Endothelial cell of umbilical vein (primary cell): ENCODE data around the gene AHCY. TPM values are rescaled to one million over a fixed set of nuclear protein-coding genes. Genes with fewer than 3 reads are reported as not detected.
"Not testable (repeated sequence)": the region's sequence is repeated elsewhere in the genome, so short reads cannot be mapped to it uniquely, and the experiment has no call there.

Experiments
- BruUV-seq: library from RNA; stranded (reverse); fragments of 400-500 nt; replicated peaks from 2 replicates; lab custom pipeline; 2021; lab: Mats Ljungman, UMichigan
- CTCF ChIA-PET: fragments of 300-600, 350-600 bp; sonication (Branson Sonifier 250); formaldehyde crosslinking; loops from one replicate; lab custom pipeline; 2021; ENCODE audit warnings: antibody characterized with exemption, inconsistent platforms; lab: Charles Lee
- POLR2A ChIA-PET: fragments of 300-600, 350-600 bp; sonication (Branson Sonifier 250); formaldehyde crosslinking; loops from one replicate; lab custom pipeline; 2021; ENCODE audit warnings: antibody characterized with exemption, inconsistent platforms; lab: Charles Lee
- DNase-seq: peaks from one replicate; pipeline ENCODE4 v3.0.0-alpha.2; 2011; ENCODE audit warnings: low read depth, low spot score
- FAIRE-seq: peaks from 2 replicates; lab custom pipeline; 2011; peaks lifted over from hg19 to GRCh38; lab: Jason Lieb, UNC
- H2AFZ ChIP-seq: 2 replicates; pipeline ENCODE4 v1.6.0; 2012; ENCODE audit warnings: low read depth, low read length, control low read depth, inconsistent platforms
- H3K27ac ChIP-seq: 2 replicates; pipeline ENCODE4 v1.5.1; 2011; ENCODE audit warnings: low read depth, mild to moderate bottlenecking, control low read depth, low read length, moderate library complexity; ENCODE audit not compliant: insufficient read depth
- H3K27me3 ChIP-seq, 2 experiments: 2 replicates each; pipeline versions ENCODE4 v1.6.0 to v1.6.1; 2011; ENCODE audit warnings: low read length in 2 of 2, mixed read lengths in 1 of 2; ENCODE audit not compliant: control insufficient read depth in 2 of 2, insufficient read depth in 2 of 2
- H3K36me3 ChIP-seq, 2 experiments: 2 replicates in 1 of 2; 3 replicates in 1 of 2; pipeline ENCODE4 v1.5.1; 2011; ENCODE audit warnings: low read length in 2 of 2, mild to moderate bottlenecking in 1 of 2, moderate library complexity in 1 of 2; ENCODE audit not compliant: control insufficient read depth in 2 of 2, insufficient read depth in 2 of 2; ENCODE audit errors: extremely low read depth in 1 of 2
- H3K4me1 ChIP-seq: 3 replicates; pipeline ENCODE4 v1.5.1; 2011; ENCODE audit warnings: mild to moderate bottlenecking, low read length; ENCODE audit not compliant: control insufficient read depth, insufficient read depth; ENCODE audit errors: extremely low read depth
- H3K4me2 ChIP-seq: 2 replicates; pipeline ENCODE4 v1.6.1; 2011; ENCODE audit warnings: low read length, control low read depth, mixed read lengths; ENCODE audit not compliant: insufficient read depth
- H3K4me3 ChIP-seq, 3 experiments: fragments of 200-600 bp in 1 of 3; sonication (generic), shearing (Covaris generic) in 1 of 3; replicated peaks in 1 of 3; 2 replicates each; pipeline ENCODE4 v1.5.1; 2011 to 2016; ENCODE audit warnings: control low read depth in 3 of 3, low read length in 3 of 3, mild to moderate bottlenecking in 2 of 3, inconsistent platforms in 1 of 3, low read depth in 1 of 3, moderate library complexity in 1 of 3; ENCODE audit not compliant: insufficient read depth in 1 of 3
- H3K79me2 ChIP-seq: 2 replicates; pipeline ENCODE4 v1.6.0; 2012; ENCODE audit warnings: low read length, inconsistent platforms; ENCODE audit not compliant: control insufficient read depth, insufficient read depth
- H3K9ac ChIP-seq: replicated peaks from 2 replicates; pipeline ENCODE3; 2011; ENCODE audit warnings: low read length, control low read depth; ENCODE audit not compliant: insufficient read depth; ENCODE audit errors: extremely low read depth
- H3K9me1 ChIP-seq: replicated peaks from 3 replicates; pipeline ENCODE4 v1.6.0; 2011; ENCODE audit warnings: mild to moderate bottlenecking, low read length; ENCODE audit not compliant: control insufficient read depth, insufficient read depth; ENCODE audit errors: extremely low read depth
- H3K9me3 ChIP-seq: replicated peaks from 2 replicates; pipeline ENCODE4 v1.5.1; 2012; ENCODE audit warnings: low read length, inconsistent platforms; ENCODE audit not compliant: control insufficient read depth, insufficient read depth
- H4K20me1 ChIP-seq: replicated peaks from 2 replicates; pipeline ENCODE3; 2011; ENCODE audit warnings: mild to moderate bottlenecking, low read length; ENCODE audit not compliant: control insufficient read depth, insufficient read depth; ENCODE audit errors: extremely low read depth
- CTCF ChIP-seq, 2 donors: IDR thresholded peaks; 1 replicate in 1 of 2; 2 replicates in 1 of 2; pipeline ENCODE4 v1.5.1; 2011; ENCODE audit warnings: low read length in 2 of 2, mild to moderate bottlenecking in 2 of 2, moderate library complexity in 2 of 2, control low read depth in 1 of 2, inconsistent platforms in 1 of 2, low read depth in 1 of 2; ENCODE audit not compliant: insufficient read depth in 1 of 2; ENCODE audit errors: extremely low read depth in 1 of 2
- EZH2 ChIP-seq: IDR thresholded peaks from 2 replicates; pipeline ENCODE4 v1.6.1; 2012; ENCODE audit warnings: borderline replicate concordance, low read depth, mild to moderate bottlenecking, moderate library complexity, low read length, inconsistent platforms; ENCODE audit not compliant: severe bottlenecking
- FOS ChIP-seq: IDR thresholded peaks from 2 replicates; pipeline ENCODE4 v1.6.1; 2011; ENCODE audit warnings: mild to moderate bottlenecking, low read length, moderate library complexity, borderline replicate concordance; ENCODE audit not compliant: insufficient read depth
- GATA2 ChIP-seq: IDR thresholded peaks from 2 replicates; pipeline ENCODE4 v1.7.0; 2011; ENCODE audit warnings: low read depth, mild to moderate bottlenecking, moderate library complexity, mixed read lengths, low read length; ENCODE audit not compliant: insufficient read length, insufficient read depth
- JUN ChIP-seq: IDR thresholded peaks from 2 replicates; pipeline ENCODE4 v1.6.1; 2011; ENCODE audit warnings: borderline replicate concordance, low read depth; ENCODE audit not compliant: insufficient read length, insufficient read depth
- MAX ChIP-seq: IDR thresholded peaks from 2 replicates; pipeline ENCODE4 v1.6.1; 2011; ENCODE audit not compliant: insufficient read depth, insufficient read length
- MYC ChIP-seq: IDR thresholded peaks from one replicate; pipeline ENCODE4 v1.6.1; 2011; ENCODE audit warnings: mild to moderate bottlenecking, low read depth, low read length
- POLR2A ChIP-seq: IDR thresholded peaks from 2 replicates; pipeline ENCODE4 v1.6.1; 2012; ENCODE audit warnings: low read depth, mild to moderate bottlenecking, control low read depth, low read length
- POLR2AphosphoS5 ChIP-seq: IDR thresholded peaks from 2 replicates; pipeline ENCODE4 v1.6.1; 2012; ENCODE audit warnings: low read depth, mild to moderate bottlenecking, control low read depth, low read length, moderate library complexity; ENCODE audit not compliant: insufficient read depth
- dilution Hi-C: fragments of 300-500 bp; cut with MboI; formaldehyde crosslinking; loops from one replicate; pipeline ENCODE4 v1.15.0; 2019; ENCODE audit warnings: low sequenced_read_pairs; ENCODE audit not compliant: extremely low pct_ligation_motif_present
- intact Hi-C: fragments of 100-400 bp; cut with micrococcal nuclease; formaldehyde crosslinking; loops from one replicate; pipeline ENCODE4 v1.10.0; 2022
- polyA plus RNA-seq, 4 experiments: library from polyadenylated mRNA; depleted of rRNA in 3 of 4; stranded (reverse) in 3 of 4; unstranded in 1 of 4; fragments of >200 nt; gene quantifications; 2 replicates each; pipeline versions ENCODE4 v1.2.1 to v1.2.3, GENCODE V29; 2011 to 2012; ENCODE audit warnings: missing spikeins in 1 of 4
- total RNA-seq: library from RNA; stranded (reverse); gene quantifications from 2 replicates; pipeline ENCODE4 v1.2.3, GENCODE V29; 2021

The AHCY gene
- total and polyA plus RNA-seq, 2 donors (not counting 3 experiments of a cell fraction or from before 2014, with no cell fraction given): 94.7 to 168 TPM

GRCh38 chr20:34242879-34243278 lies 60.3 kb downstream of the AHCY start:
- dilution Hi-C loops (no loop called here), intact Hi-C loops (no loop called here)
- Histone ChIP-seq H4K20me1 (no peaks in the 10 kb centered on the region), H3K79me2 (no peaks in the 10 kb centered on the region), H3K9ac (no peak overlapping the region), H3K4me1 (no peaks in the 10 kb centered on the region), H3K4me2 (no peak overlapping the region), H3K9me3 (no peaks in the 10 kb centered on the region), H3K9me1 (no peaks in the 10 kb centered on the region), H3K4me3 (no peak overlapping the region), H3K27ac (no peak overlapping the region), H3K36me3 (no peaks in the 10 kb centered on the region), H2AFZ (no peak overlapping the region), H3K27me3 (peaks cover 25 to 42% of the 10 kb centered on the region in 2 experiments)
- ChIA-PET POLR2A (no interaction called here), CTCF (interaction anchor here (2.3 kb wide), 1 partner anchor 13 kb away, joined by 9 read pairs; no protein-coding TSS in a partner anchor)
- FAIRE-seq (no peak), DNase-seq (no peak)
- no TSS peak for BruUV-seq
- no peak for TF ChIP-seq MYC
- no peak for TF ChIP-seq POLR2AphosphoS5
- TF ChIP-seq CTCF (IDR thresholded peaks at IDR 0.05; ENCODE audit: extremely low read depth in 1 of 2, insufficient read depth in 1 of 2, low read depth in 1 of 2, low read length in 2 of 2): no peak
- TF ChIP-seq EZH2: no peak
- TF ChIP-seq POLR2A: no peak
- TF ChIP-seq JUN: no peak
- TF ChIP-seq GATA2: no peak
- no peak for TF ChIP-seq FOS
- TF ChIP-seq MAX: no peak

GRCh38 chr20:34242015-34242414 lies 61.1 kb downstream of the AHCY start:
- POLR2A ChIA-PET, H3K4me1 ChIP-seq, FAIRE-seq, H3K79me2 ChIP-seq, H4K20me1 ChIP-seq, intact Hi-C loops, H3K36me3 ChIP-seq, dilution Hi-C loops, H3K4me3 ChIP-seq, H3K9ac ChIP-seq, DNase-seq, BruUV-seq, H3K9me1 ChIP-seq, H3K27ac ChIP-seq, H3K4me2 ChIP-seq, H2AFZ ChIP-seq, H3K9me3 ChIP-seq: not testable (repeated sequence)
- CTCF ChIA-PET: interaction anchor here (2.3 kb wide), 1 partner anchor 14 kb away, joined by 9 read pairs; no protein-coding TSS in a partner anchor
- H3K27me3 ChIP-seq: peaks cover 28 to 45% of the 10 kb centered on the region in 2 experiments
